GF-D8 (cell line): ENCODE results near the gene CYP3A4.
"Not testable (repeated sequence)": the region's sequence is repeated elsewhere in the genome, so short reads cannot be mapped to it uniquely, and the experiment has no call there.

Experiments
- DNase-seq: peaks from one replicate; lab custom pipeline; 2025; lab: John Stamatoyannopoulos, UW

The CYP3A4 gene

DNA sequence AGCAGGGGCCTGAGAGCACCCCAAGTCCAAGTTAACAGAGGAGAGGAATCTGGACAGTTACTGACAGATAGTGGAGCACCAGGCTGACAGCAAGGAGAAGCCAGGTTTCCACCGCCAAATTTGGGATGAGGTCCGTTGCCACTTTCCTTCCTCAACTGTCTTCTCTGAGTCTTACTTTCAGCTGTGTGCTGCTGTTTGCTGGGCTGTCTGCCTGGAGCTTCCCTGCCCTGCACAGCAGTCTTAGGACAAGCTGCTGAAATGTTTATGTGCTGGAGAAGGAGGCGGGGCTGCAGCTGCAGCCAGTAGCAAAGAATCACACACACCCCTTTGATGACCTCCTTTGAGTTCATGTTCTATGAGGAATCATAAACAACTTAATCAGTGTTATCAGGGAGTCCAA, 31.6 kb downstream of the CYP3A4 start:
- no peak for DNase-seq

DNA sequence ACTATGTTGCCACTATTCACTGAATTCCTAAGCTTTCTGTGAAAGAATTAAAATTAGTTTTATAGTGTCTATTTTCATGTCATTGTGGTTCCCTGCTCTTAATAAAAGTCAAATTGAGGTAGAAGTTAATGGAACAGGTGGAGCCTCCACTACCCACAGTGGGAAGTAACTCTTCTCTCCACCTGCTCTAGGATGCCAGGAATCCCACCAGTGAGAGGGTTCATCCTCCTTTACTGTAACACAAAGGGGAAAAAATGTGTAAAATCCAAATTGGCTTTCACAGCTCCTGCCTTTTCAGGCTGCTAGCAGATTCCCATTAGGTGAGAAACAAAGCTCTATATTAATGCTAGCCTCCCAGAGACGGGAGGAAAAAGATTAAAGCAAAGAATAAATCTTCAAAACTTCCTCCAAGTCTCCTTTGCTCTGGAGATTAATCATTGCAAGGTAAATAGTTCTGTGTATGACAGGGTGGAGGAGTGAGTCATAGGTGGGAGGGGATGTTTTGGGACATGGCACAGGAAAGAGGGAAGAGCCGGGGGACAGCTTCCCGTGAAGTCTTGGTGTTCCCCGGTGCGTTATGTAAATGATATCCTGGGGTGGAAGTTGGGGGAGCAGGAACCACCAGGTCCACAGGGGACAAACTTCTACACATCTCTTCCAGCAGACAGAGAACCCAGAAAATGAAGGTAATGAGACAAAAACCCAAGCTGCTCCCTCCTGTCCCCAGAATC, 32.5 kb downstream of the CYP3A4 start:
- not testable (repeated sequence) for DNase-seq

- DNase-seq = no peak
These were observed 35.0 kb downstream of the CYP3A4 start for GRCh38 chr7:99748846-99749579.

DNA sequence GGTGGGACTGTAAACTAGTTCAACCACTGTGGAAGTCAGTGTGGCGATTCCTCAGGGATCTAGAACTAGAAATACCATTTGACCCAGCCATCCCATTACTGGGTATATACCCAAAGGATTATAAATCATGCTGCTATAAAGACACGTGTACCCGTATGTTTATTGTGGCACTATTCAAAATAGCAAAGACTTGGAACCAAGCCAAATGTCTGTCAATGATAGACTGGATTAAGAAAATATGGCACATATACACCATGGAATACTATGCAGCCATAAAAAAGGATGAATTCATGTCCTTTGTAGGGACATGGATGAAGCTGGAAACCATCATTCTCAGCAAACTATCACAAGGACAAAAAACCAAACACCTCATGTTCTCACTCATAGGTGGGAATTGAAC, 37.1 kb downstream of the CYP3A4 start:
- DNase-seq = not testable (repeated sequence)

DNA sequence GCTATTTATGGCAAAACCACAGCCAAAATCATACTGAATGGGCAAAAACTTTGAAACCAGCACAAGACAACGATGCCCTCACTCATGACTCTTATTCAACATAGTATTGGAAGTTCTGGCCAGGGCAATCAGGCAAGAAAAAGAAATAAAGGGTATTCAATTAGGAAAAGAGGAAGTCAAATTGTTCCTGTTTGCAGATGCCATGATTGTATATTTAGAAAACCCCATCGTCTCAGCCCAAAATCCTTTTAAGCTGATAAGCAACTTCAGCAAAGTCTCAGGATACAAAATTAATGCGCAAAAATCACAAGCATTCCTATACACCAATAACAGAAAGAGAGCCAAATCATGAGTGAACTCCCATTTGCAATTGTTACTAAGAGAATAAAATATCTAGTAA, 38.6 kb downstream of the CYP3A4 start:
- not testable (repeated sequence) for DNase-seq

DNA sequence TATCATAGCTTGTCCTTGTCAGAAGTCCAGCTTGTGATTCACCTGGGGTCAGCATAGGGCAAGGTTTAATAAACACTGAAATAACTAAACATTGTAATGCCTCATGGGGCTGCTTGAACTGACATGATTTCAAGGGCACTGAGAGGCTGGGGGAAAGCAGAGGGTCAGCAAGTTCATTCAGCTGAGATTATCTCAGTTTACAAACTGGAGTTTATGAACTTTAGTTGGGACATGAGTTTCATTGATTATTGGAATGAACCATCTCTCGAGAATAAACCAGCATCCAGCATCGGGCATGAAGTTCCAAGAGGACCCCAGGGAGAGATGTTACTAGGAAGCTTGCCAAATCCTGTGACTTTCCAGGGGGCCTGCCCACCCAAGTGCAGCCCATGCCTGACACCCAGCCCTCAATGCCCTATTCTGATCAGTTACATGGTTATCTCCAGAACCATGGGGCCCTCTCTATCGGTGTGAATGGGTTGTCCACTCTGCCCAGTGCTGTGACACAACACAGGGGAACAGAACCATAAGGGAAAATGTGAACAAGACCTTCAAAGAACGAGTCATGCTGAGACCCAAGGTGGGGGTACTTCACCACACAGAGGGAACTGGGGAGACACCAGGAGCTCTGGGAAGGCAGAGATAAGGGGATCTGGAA, 41.1 kb downstream of the CYP3A4 start:
- no peak for DNase-seq

DNA sequence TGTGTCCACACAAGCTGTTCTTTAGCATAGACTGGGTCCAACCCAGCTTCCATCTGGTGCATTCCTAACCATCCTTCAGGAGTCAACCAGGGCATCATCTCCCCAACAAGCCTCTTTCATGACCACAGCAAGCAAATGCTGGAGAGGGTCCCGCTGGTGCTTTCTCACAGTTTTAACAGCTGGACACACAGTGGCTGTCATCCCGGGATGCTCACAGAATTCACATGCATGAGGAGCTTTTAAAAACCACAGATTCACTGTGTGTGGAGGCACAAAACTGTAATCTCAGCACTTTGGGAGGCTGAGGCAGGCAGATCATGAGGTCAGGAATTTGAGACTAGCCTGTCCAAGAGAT, 42.6 kb downstream of the CYP3A4 start:
- no peak for DNase-seq

GRCh38 chr7:99740573-99741440, 43.2 kb downstream of the CYP3A4 start:
- peak; percentile 83 for DNase-seq

- DNase-seq = no peak
These were observed 44.0 kb downstream of the CYP3A4 start for GRCh38 chr7:99739699-99740572.

DNA sequence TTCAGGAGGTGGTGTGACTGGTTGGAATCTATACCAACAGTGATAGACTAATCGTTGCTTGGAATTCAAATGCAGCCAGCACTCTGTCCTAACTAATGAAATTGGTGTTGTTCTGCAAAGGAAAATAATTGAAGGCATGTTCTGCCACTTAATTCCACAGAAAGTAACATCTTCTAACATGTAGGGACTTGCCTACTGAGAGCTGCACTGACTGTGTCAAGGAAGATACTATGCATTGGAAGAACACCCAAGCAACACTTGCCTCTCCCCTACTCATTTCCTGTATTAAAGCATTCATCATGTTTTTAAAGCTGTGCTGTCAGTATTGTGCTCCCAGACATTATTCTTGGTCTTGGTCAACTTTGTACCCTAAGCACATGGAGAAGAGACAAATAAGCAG, 46.3 kb downstream of the CYP3A4 start:
- DNase-seq = no peak

DNA sequence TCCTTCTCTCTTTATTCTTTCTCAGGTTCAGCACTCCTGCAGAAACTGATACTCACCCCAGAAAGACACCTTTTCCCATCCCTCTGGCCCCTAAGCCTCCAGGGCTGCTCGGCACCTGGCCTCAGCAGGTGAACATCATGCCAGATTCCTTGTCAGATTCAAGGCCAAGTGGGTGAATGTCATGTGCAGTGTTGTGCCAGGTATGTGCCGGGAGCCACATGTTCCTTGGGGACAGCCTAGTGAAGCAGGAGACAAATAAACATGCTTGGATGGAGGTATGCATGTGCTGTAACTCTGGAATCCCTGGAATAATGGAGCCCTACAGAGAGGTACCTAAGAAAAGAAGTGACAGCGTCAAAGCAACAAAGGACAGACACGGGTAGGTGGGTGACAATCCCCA, 47.3 kb downstream of the CYP3A4 start:
- DNase-seq = not testable (repeated sequence)

DNA sequence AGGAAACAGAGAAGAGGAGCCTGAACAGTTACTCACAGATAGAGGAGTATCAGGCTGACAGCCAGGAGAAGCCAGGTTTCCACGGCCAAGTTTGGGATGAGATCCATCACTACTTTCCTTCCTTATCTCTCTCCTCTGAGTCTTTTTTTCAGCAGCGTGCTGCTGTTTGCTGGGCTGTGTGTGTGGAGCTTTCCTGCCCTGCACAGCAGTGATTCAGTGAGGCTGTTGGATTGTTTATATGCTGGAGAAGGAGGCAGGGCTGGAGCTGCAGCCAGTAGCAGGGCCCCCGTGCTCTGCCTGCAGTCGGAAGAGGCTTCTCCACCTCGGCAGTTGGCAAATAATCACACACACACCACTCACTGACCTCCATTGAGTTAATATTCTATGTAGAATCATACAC, 49.0 kb downstream of the CYP3A4 start, which contains the start of gene CYP3A7:
Gene CYP3A7 (minus strand): TSS at position 210 of the 400 bp plus-strand sequence. CDS start 103 bp downstream, at position 107.
- DNase-seq = no peak

DNA sequence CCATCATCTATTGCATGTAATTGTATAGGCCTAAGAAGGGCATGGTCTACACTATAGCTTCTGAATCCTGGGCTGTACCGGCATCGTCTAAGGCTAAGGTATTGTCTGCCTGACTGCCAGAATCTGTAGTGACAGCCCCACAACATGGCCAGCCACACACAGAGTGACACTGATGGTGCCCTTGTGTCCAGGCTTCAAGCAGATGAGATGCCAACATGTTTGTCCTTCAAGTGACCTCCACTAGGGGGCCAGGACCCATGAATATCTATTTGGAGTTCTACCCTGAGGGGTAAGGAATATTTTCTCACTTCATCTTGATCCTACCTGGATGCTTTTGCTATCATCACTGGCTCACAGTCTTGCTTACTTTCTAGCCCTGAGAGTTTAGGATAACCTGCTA, 50.5 kb downstream of the CYP3A4 start:
- no peak for DNase-seq

DNA sequence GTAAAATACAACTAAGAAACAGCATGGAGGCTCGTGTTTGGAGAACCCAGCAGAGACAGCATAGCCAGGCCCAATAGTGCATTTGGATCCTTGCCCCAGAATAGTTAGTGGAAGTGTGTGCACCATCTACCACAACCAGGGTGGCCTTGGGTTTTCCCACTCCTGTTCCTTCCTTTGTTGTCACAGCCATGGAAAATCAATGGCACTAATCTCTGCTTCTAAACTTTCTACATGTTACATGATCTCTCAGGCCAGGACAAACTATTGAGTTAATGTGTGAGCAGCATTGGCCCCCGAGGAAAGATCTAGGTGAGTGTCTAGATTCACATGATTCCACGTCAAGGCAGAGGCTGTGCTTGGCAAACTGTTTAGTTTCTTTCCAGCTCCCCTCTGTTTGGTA, 51.0 kb downstream of the CYP3A4 start:
- DNase-seq = no peak

- no peak for DNase-seq
These were observed 52.2 kb downstream of the CYP3A4 start for GRCh38 chr7:99731638-99732374.

GRCh38 chr7:99730992-99731391, 53.0 kb downstream of the CYP3A4 start:
- DNase-seq = no peak

DNA sequence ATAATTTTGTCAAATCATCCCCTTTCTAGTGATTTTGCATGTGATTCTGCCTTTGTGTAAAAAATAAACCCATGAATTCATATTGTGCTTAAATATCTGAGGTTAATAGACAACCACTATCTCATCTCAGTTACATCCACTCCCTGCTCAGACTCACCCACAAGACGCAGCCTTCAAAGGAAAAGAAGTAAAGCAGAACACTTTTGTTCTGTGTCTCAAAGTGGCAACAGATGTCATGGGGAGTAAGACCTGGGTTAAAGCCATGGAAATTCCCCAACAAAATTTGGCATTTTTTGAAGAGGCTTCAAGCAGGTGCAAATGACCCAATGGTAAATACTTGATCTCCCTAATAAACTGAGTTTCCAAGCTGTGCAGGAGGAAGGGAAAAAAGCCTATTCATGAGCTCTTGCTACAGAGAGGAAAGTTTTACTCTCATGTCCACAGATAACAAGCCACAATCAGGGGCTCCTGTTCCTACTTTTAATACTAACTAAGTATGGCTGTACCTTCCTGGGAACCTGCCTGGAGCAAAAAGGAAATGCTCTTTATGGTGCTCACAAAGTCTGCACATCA, 53.7 kb downstream of the CYP3A4 start:
- no peak for DNase-seq

GRCh38 chr7:99729486-99730237, 54.3 kb downstream of the CYP3A4 start:
- DNase-seq = no peak

GRCh38 chr7:99728615-99729014, 55.4 kb downstream of the CYP3A4 start:
- no peak for DNase-seq
